ENCODE results near the gene TCF7.
A peak's percentile ranks its signal among the peaks of the same experiment; 100 is the strongest.

The TCF7 gene

GRCh38 chr5:134113363-134113889 lies 1.1 kb upstream of the TCF7 start:
- DNase-seq (ENCODE audit: low spot score), result no peak

- no peak for DNase-seq (ENCODE audit: low spot score)
Observed at GRCh38 chr5:134114886-134115805, 665 bp downstream of the TCF7 start.

GRCh38 chr5:134115806-134116175 lies 1.3 kb downstream of the TCF7 start:
- DNase-seq (ENCODE audit: low spot score), result no peak

- DNase-seq (ENCODE audit: low spot score), result no peak
Observed at GRCh38 chr5:134116286-134116685, 1.8 kb downstream of the TCF7 start.

GRCh38 chr5:134116789-134117761 lies 2.6 kb downstream of the TCF7 start:
- no peak for DNase-seq (ENCODE audit: low spot score)

- DNase-seq (ENCODE audit: low spot score), result no peak
Observed at GRCh38 chr5:134118212-134118835, 3.8 kb downstream of the TCF7 start.

- no peak for DNase-seq (ENCODE audit: low spot score)
Observed at GRCh38 chr5:134119720-134120119, 5.2 kb downstream of the TCF7 start.

GRCh38 chr5:134120386-134121138 lies 6.1 kb downstream of the TCF7 start:
- no peak for DNase-seq (ENCODE audit: low spot score)

- peak; percentile 39 for DNase-seq (ENCODE audit: low spot score)
Observed at GRCh38 chr5:134122530-134122929, 8.0 kb downstream of the TCF7 start.

GRCh38 chr5:134123360-134123759 lies 8.9 kb downstream of the TCF7 start:
- no peak for DNase-seq (ENCODE audit: low spot score)

GRCh38 chr5:134124289-134125038 lies 10.0 kb downstream of the TCF7 start:
- no peak for DNase-seq (ENCODE audit: low spot score)

GRCh38 chr5:134125039-134126015 lies 10.8 kb downstream of the TCF7 start:
- DNase-seq (ENCODE audit: low spot score), result no peak

- DNase-seq (ENCODE audit: low spot score), result no peak
Observed at GRCh38 chr5:134127376-134127861, 12.9 kb downstream of the TCF7 start.

GRCh38 chr5:134127988-134128647 lies 13.6 kb downstream of the TCF7 start:
- no peak for DNase-seq (ENCODE audit: low spot score)

GRCh38 chr5:134128648-134128995 lies 14.1 kb downstream of the TCF7 start:
- no peak for DNase-seq (ENCODE audit: low spot score)

- DNase-seq (ENCODE audit: low spot score), result no peak
Observed at GRCh38 chr5:134129411-134130238, 15.1 kb downstream of the TCF7 start.

- DNase-seq (ENCODE audit: low spot score), result no peak
Observed at GRCh38 chr5:134130239-134130945, 15.9 kb downstream of the TCF7 start.

Measured in NAMALWA (cell line).